HG03025 (cell line): ENCODE results near the gene CTSW.

ENCODE experiments used
- ATAC-seq: cut with Tn5 transposase; IDR thresholded peaks from one replicate; pipeline ENCODE4 v1.9.1; 2021; ENCODE audit warnings: mild to moderate bottlenecking, moderate library complexity; ENCODE audit not compliant: unreplicated experiment, low FRiP score

Gene CTSW

GRCh38 chr11:65898656-65899355 is 19.2 kb downstream of the CTSW start:
- no peak for ATAC-seq

- no peak for ATAC-seq
These were observed 19.9 kb downstream of the CTSW start for GRCh38 chr11:65899356-65900124.

- peak; percentile 45 for ATAC-seq
These were observed 20.7 kb downstream of the CTSW start, which contains the start of gene FOSL1 for GRCh38 chr11:65900125-65900898. TSS of gene FOSL1 (minus strand) at chr11:65900388. CDS start at chr11:65900339, 49 bp downstream.

- ATAC-seq, result no peak
These were observed 21.2 kb downstream of the CTSW start for GRCh38 chr11:65900899-65901180.

- no peak for ATAC-seq
These were observed 23.4 kb downstream of the CTSW start for GRCh38 chr11:65903068-65903481.

- no peak for ATAC-seq
These were observed 24.1 kb downstream of the CTSW start for GRCh38 chr11:65903715-65904114.

GRCh38 chr11:65906602-65907001 is 27.0 kb downstream of the CTSW start:
- no peak for ATAC-seq

GRCh38 chr11:65907878-65908277 is 28.2 kb downstream of the CTSW start:
- ATAC-seq, result no peak

GRCh38 chr11:65911682-65912568 is 32.3 kb downstream of the CTSW start:
- no peak for ATAC-seq

- no peak for ATAC-seq
These were observed 33.2 kb downstream of the CTSW start for GRCh38 chr11:65912845-65913244.

- ATAC-seq, result no peak
These were observed 35.6 kb downstream of the CTSW start for GRCh38 chr11:65915101-65915820.

GRCh38 chr11:65915821-65916251 is 36.2 kb downstream of the CTSW start:
- ATAC-seq, result no peak

GRCh38 chr11:65916391-65916790 is 36.8 kb downstream of the CTSW start:
- no peak for ATAC-seq

GRCh38 chr11:65917077-65917433 is 37.4 kb downstream of the CTSW start:
- no peak for ATAC-seq

GRCh38 chr11:65917434-65918210 is 38.0 kb downstream of the CTSW start:
- ATAC-seq, result no peak

GRCh38 chr11:65918211-65919140 is 38.8 kb downstream of the CTSW start, which contains the start of gene C11orf68:
TSS of gene C11orf68 (minus strand) at chr11:65919062. CDS start at chr11:65919031, 31 bp downstream.
- ATAC-seq, result peak; percentile 39

GRCh38 chr11:65919141-65919572 is 39.5 kb downstream of the CTSW start, which contains the start of gene DRAP1:
TSS of gene DRAP1 (plus strand) at chr11:65919426. CDS start at chr11:65919502, 76 bp downstream.
- ATAC-seq, result peak; percentile 73
